OCI-LY3 (cell line): ENCODE measurements around the gene DDA1.

ENCODE experiments used
- H2AFZ ChIP-seq: fragments of 200-600, 300-600 bp; shearing (Covaris generic); 2 replicates; pipeline ENCODE4 v1.6.0; 2014; ENCODE audit warnings: antibody characterized with exemption, low read depth, low read length
- H3K27ac ChIP-seq: fragments of 200-600, 300-600 bp; sonication (generic); 2 replicates; pipeline ENCODE4 v1.5.1; 2014; ENCODE audit warnings: mild to moderate bottlenecking, low read length, moderate library complexity, mixed read lengths
- H3K27me3 ChIP-seq: fragments of 200-600, 300-600 bp; sonication (generic); 2 replicates; pipeline ENCODE4 v1.6.1; 2014; ENCODE audit warnings: low read depth, low read length, mixed read lengths
- H3K36me3 ChIP-seq: fragments of 200-600, 300-600 bp; sonication (generic); replicated peaks from 2 replicates; pipeline ENCODE3; 2014; ENCODE audit warnings: low read depth, low read length, mixed read lengths
- H3K4me1 ChIP-seq: fragments of 300-600, 200-600 bp; sonication (generic); 2 replicates; pipeline ENCODE4 v1.6.1; 2014; ENCODE audit warnings: low read length, mixed read lengths
- H3K4me2 ChIP-seq: fragments of 200-600, 300-600 bp; sonication (generic); 2 replicates; pipeline ENCODE4 v1.6.1; 2014; ENCODE audit warnings: low read length, mixed read lengths
- H3K4me3 ChIP-seq: fragments of 300-600, 200-600 bp; sonication (generic); 2 replicates; pipeline ENCODE4 v1.5.1; 2014; ENCODE audit warnings: antibody characterized with exemption, mild to moderate bottlenecking, low read length, moderate library complexity
- H3K79me2 ChIP-seq: fragments of 300-600, 200-600 bp; shearing (Covaris generic); 2 replicates; pipeline ENCODE4 v1.6.1; 2014; ENCODE audit warnings: mild to moderate bottlenecking, low read length, mixed read lengths
- H3K9ac ChIP-seq: fragments of 300-600, 200-600 bp; shearing (Covaris generic); 2 replicates; pipeline ENCODE4 v1.6.0; 2014; ENCODE audit warnings: mild to moderate bottlenecking, low read length, moderate library complexity
- H3K9me3 ChIP-seq: fragments of 200-600, 300-600 bp; shearing (Covaris generic); 2 replicates; pipeline ENCODE4 v1.6.1; 2014; ENCODE audit warnings: low read length, mixed read lengths; ENCODE audit not compliant: insufficient read depth
- H4K20me1 ChIP-seq: fragments of 200-600, 300-600 bp; sonication (generic); 2 replicates; pipeline ENCODE4 v1.6.1; 2016; ENCODE audit warnings: low read length, mixed read lengths; ENCODE audit not compliant: insufficient read depth
- EZH2phosphoT487 ChIP-seq: fragments of 200-600 bp; shearing (Covaris generic); IDR thresholded peaks from 2 replicates; pipeline ENCODE4 v1.6.1; 2018; ENCODE audit warnings: antibody characterized with exemption, mixed run types, low read depth
- TF ChIP-seq, protein P1 (sequence below): fragments of 200-600, 300-600 bp; sonication (generic); IDR thresholded peaks from 2 replicates; pipeline ENCODE4 v1.5.1; 2014; ENCODE audit warnings: antibody characterized with exemption, low read length, low read depth

DDA1 gene

GRCh38 chr19:17347361-17347760 lies 38.0 kb downstream of the DDA1 start:
- Histone ChIP-seq H3K4me3 (no peak overlapping the region), H3K36me3 (peaks cover 4% of the 10 kb centered on the region), H3K4me2 (peak overlapping the region; percentile 74; the same call in 1 of the 2 replicates), H3K27me3 (peaks cover 8% of the 10 kb centered on the region; the same call in 1 of the 2 replicates), H3K9me3 (no peaks in the 10 kb centered on the region), H3K9ac (no peak overlapping the region), H2AFZ (no peak overlapping the region), H4K20me1 (no peaks in the 10 kb centered on the region), H3K79me2 (no peaks in the 10 kb centered on the region), H3K4me1 (peaks cover 13% of the 10 kb centered on the region), H3K27ac (no peak overlapping the region)
- TF ChIP-seq, protein P1, sequence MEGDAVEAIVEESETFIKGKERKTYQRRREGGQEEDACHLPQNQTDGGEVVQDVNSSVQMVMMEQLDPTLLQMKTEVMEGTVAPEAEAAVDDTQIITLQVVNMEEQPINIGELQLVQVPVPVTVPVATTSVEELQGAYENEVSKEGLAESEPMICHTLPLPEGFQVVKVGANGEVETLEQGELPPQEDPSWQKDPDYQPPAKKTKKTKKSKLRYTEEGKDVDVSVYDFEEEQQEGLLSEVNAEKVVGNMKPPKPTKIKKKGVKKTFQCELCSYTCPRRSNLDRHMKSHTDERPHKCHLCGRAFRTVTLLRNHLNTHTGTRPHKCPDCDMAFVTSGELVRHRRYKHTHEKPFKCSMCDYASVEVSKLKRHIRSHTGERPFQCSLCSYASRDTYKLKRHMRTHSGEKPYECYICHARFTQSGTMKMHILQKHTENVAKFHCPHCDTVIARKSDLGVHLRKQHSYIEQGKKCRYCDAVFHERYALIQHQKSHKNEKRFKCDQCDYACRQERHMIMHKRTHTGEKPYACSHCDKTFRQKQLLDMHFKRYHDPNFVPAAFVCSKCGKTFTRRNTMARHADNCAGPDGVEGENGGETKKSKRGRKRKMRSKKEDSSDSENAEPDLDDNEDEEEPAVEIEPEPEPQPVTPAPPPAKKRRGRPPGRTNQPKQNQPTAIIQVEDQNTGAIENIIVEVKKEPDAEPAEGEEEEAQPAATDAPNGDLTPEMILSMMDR, result no peak
- no peak for TF ChIP-seq EZH2phosphoT487

DNA sequence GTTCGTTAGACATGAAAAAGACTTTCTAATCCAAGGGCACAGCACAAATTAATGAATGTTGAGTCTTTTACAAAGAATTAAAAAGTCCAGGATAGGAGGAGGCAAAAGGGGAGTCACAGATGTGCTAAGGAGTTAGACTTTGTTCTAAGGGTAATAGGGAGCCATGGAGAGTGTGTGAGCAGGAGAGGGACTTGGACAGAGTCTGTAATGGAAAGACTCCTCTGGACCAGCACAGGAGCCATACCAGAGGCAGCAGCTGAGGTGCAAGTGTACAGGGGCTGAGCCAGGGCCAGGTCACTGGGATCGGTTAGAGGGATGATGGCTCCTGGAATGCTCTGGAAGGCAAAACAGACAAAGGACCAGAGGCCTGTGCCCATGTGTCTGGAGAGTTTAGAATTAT lies 38.5 kb downstream of the DDA1 start:
- Histone ChIP-seq H3K27ac (no peak overlapping the region), H3K79me2 (no peaks in the 10 kb centered on the region), H3K27me3 (peaks cover 8% of the 10 kb centered on the region; the same call in 1 of the 2 replicates), H3K36me3 (peaks cover 2% of the 10 kb centered on the region), H3K9me3 (no peaks in the 10 kb centered on the region), H3K4me1 (peaks cover 13% of the 10 kb centered on the region), H3K4me2 (no peak overlapping the region), H3K9ac (no peak overlapping the region), H4K20me1 (no peaks in the 10 kb centered on the region), H3K4me3 (no peak overlapping the region), H2AFZ (no peak overlapping the region)
- TF ChIP-seq EZH2phosphoT487, result no peak
- TF ChIP-seq, protein P1, result no peak

DNA sequence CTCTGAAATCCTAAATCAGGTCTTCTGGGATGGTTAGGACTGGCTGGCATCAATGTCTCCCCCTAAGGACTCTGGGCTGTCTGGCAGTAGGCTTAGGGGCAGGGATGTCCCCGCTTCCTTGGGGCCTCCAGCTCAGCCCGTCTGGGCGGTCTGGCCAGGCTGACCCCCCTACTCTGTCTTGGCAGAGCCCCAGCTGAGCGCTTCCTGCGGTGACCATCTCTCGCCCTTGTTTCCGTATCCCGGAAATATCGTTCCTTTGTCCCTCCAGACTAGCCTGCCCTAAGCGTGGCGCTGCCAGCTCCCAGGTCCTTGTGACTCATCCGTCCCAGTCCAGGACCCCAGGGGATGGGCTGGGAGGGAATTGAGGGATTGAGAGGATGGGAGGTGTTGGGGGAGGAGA lies 39.3 kb downstream of the DDA1 start:
- TF ChIP-seq EZH2phosphoT487, result no peak
- TF ChIP-seq, protein P1, result no peak
- peaks cover 13% of the 10 kb centered on the region for H3K4me1 ChIP-seq
- H4K20me1 ChIP-seq, result no peaks in the 10 kb centered on the region
- H3K27me3 ChIP-seq, result peaks cover 8% of the 10 kb centered on the region; the same call in 1 of the 2 replicates
- no peak overlapping the region for H3K4me3 ChIP-seq
- H3K79me2 ChIP-seq, result no peaks in the 10 kb centered on the region
- H3K27ac ChIP-seq, result no peak overlapping the region
- no peak overlapping the region for H3K4me2 ChIP-seq
- H3K9me3 ChIP-seq, result no peaks in the 10 kb centered on the region
- peaks cover 2% of the 10 kb centered on the region for H3K36me3 ChIP-seq
- no peak overlapping the region for H3K9ac ChIP-seq
- no peak overlapping the region for H2AFZ ChIP-seq

DNA sequence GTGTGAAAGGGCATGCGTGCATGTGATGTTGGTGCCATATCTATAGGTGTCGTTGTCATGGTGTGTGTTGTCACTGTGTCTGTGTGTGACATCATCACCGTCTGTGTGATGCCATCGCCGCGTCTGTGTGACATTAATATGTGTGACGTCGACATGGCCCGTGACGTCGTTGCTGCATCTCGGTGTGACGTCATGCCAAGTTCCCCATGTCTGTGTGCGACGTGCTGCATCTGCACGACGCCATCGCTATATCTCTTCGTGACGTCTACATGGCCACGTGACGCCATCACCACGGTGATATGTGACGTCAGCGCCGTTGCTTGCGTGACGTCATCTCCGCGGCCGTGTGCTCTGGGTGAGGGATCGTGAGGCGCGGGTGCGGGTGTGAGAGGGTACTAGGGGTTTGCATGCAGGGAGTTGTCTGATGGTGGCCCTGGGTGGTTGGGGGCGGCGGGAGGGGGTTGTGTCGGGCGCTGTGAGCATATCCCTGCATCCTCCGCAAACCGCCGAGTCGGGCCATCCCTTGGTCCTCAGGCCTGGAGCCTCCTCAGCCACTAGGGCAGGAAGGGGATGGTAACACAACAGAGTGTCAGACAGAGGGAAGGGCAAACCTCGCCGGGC lies 42.6 kb downstream of the DDA1 start:
- no peak overlapping the region for H2AFZ ChIP-seq
- TF ChIP-seq, protein P1, result no peak
- no peak for TF ChIP-seq EZH2phosphoT487
- H4K20me1 ChIP-seq, result no peaks in the 10 kb centered on the region
- no peaks in the 10 kb centered on the region for H3K9me3 ChIP-seq
- H3K4me2 ChIP-seq, result no peak overlapping the region
- H3K4me1 ChIP-seq, result peaks cover 7% of the 10 kb centered on the region
- peaks cover 8% of the 10 kb centered on the region; the same call in 1 of the 2 replicates for H3K27me3 ChIP-seq
- no peak overlapping the region for H3K9ac ChIP-seq
- H3K79me2 ChIP-seq, result no peaks in the 10 kb centered on the region
- H3K4me3 ChIP-seq, result no peak overlapping the region
- H3K36me3 ChIP-seq, result no peaks in the 10 kb centered on the region
- H3K27ac ChIP-seq, result no peak overlapping the region
